HEK293 (cell line): Measurements from ENCODE around the gene OLFM3.

Source experiments
- CTCF ChIA-PET: fragments of 350-600 bp; formaldehyde crosslinking; extraction: SDS; loops from one replicate; lab custom pipeline; 2021; ENCODE audit warnings: antibody characterized with exemption; lab: Yijun Ruan, JAX
- POLR2A ChIA-PET: fragments of 300-600 bp; formaldehyde crosslinking; extraction: SDS; loops from one replicate; lab custom pipeline; 2020; ENCODE audit warnings: antibody characterized with exemption, inconsistent platforms; lab: Yijun Ruan, JAX
- H3K27ac ChIP-seq: fragments of 200-500 bp; sonication (Bioruptor generic); 2 replicates; pipeline ENCODE4 v1.5.1; 2014; ENCODE audit warnings: low read depth, low read length, control low read depth, inconsistent platforms; ENCODE audit errors: extremely low read depth
- H3K36me3 ChIP-seq, 2 experiments: fragments of 200-500 bp in 1 of 2; sonication (Bioruptor generic) in 1 of 2; 1 replicate in 1 of 2; 2 replicates in 1 of 2; pipeline ENCODE4 v1.5.1; 2014 to 2017; ENCODE audit warnings: inconsistent platforms in 2 of 2, low read length in 2 of 2; ENCODE audit not compliant: control insufficient read depth in 2 of 2, insufficient read depth in 1 of 2
- H3K4me1 ChIP-seq: fragments of 200-500 bp; sonication (Bioruptor generic); 2 replicates; pipeline ENCODE4 v1.5.1; 2014; ENCODE audit warnings: mild to moderate bottlenecking, low read length, inconsistent platforms; ENCODE audit not compliant: control insufficient read depth, insufficient read depth
- H3K4me3 ChIP-seq: 2 replicates; pipeline ENCODE4 v1.5.1; 2011; ENCODE audit warnings: low read depth, mild to moderate bottlenecking, control low read depth, low read length, moderate library complexity
- H3K9me3 ChIP-seq: fragments of 200-500 bp; sonication (Bioruptor generic); 2 replicates; pipeline ENCODE4 v1.5.1; 2014; ENCODE audit warnings: low read depth, low read length, inconsistent platforms; ENCODE audit not compliant: control insufficient read depth, insufficient read depth
- BCL11A ChIP-seq: fragments of 450-650 bp; formaldehyde crosslinking; IDR thresholded peaks from 2 replicates; pipeline ENCODE4 v1.5.1; 2016; ENCODE audit warnings: low read depth, missing biosample characterization, missing genetic modification characterization
- RBAK ChIP-seq: fragments of 450-650 bp; formaldehyde crosslinking; IDR thresholded peaks from 2 replicates; pipeline ENCODE4 v1.5.1; 2016; ENCODE audit warnings: missing biosample characterization, missing genetic modification characterization
- SP7 ChIP-seq: fragments of 450-650 bp; formaldehyde crosslinking; IDR thresholded peaks from 2 replicates; pipeline ENCODE4 v1.5.1; 2016; ENCODE audit warnings: missing biosample characterization, missing genetic modification characterization
- ZBTB21 ChIP-seq: fragments of 450-650 bp; formaldehyde crosslinking; IDR thresholded peaks from 2 replicates; pipeline ENCODE4 v1.5.1; 2017; ENCODE audit warnings: missing biosample characterization, missing genetic modification characterization
- ZFP41 ChIP-seq: fragments of 450-650 bp; formaldehyde crosslinking; IDR thresholded peaks from 2 replicates; pipeline ENCODE4 v1.5.1; 2016; ENCODE audit warnings: missing biosample characterization, missing genetic modification characterization, borderline replicate concordance
- ZNF274 ChIP-seq, 2 experiments: fragments of 200-500 bp in 1 of 2; fragments of 450-650 bp in 1 of 2; sonication (Bioruptor generic) in 1 of 2; formaldehyde crosslinking in 1 of 2; IDR thresholded peaks; 2 replicates each; pipeline versions ENCODE4 v1.5.1 to v1.6.1; 2014 to 2016; ENCODE audit warnings: borderline replicate concordance in 1 of 2, inconsistent platforms in 1 of 2, low read length in 1 of 2, missing biosample characterization in 1 of 2, missing genetic modification characterization in 1 of 2
- ZNF302 ChIP-seq: fragments of 450-650 bp; formaldehyde crosslinking; IDR thresholded peaks from 2 replicates; pipeline ENCODE4 v1.5.1; 2016; ENCODE audit warnings: missing biosample characterization, missing genetic modification characterization, low read depth
- ZNF311 ChIP-seq: fragments of 450-650 bp; formaldehyde crosslinking; IDR thresholded peaks from 2 replicates; pipeline ENCODE4 v1.5.1; 2017; ENCODE audit warnings: missing biosample characterization, missing genetic modification characterization, borderline replicate concordance
- ZNF335 ChIP-seq: fragments of 450-650 bp; formaldehyde crosslinking; conservative IDR thresholded peaks from 2 replicates; pipeline ENCODE4 v1.5.1; 2016; ENCODE audit warnings: missing biosample characterization, missing genetic modification characterization
- ZNF354C ChIP-seq: fragments of 450-650 bp; formaldehyde crosslinking; IDR thresholded peaks from 2 replicates; pipeline ENCODE4 v1.5.1; 2016; ENCODE audit warnings: missing biosample characterization, missing genetic modification characterization, low read depth, borderline replicate concordance
- ZNF510 ChIP-seq: fragments of 450-650 bp; formaldehyde crosslinking; IDR thresholded peaks from 2 replicates; pipeline ENCODE4 v1.5.1; 2018; ENCODE audit warnings: mild to moderate bottlenecking, missing genetic modification characterization, missing biosample characterization; ENCODE audit not compliant: insufficient replicate concordance
- ZNF521 ChIP-seq: fragments of 450-650 bp; formaldehyde crosslinking; IDR thresholded peaks from 2 replicates; pipeline ENCODE4 v1.5.1; 2017; ENCODE audit warnings: missing biosample characterization, mild to moderate bottlenecking, missing genetic modification characterization
- ZNF558 ChIP-seq: fragments of 450-650 bp; formaldehyde crosslinking; IDR thresholded peaks from 2 replicates; pipeline ENCODE4 v1.5.1; 2016; ENCODE audit warnings: missing biosample characterization, missing genetic modification characterization
- ZNF571 ChIP-seq: fragments of 450-650 bp; formaldehyde crosslinking; IDR thresholded peaks from 2 replicates; pipeline ENCODE4 v1.5.0; 2017; ENCODE audit warnings: missing biosample characterization, missing genetic modification characterization
- ZNF596 ChIP-seq: fragments of 450-650 bp; IDR thresholded peaks from 2 replicates; pipeline ENCODE4 v1.5.0; 2018; ENCODE audit warnings: missing biosample characterization, mild to moderate bottlenecking, missing genetic modification characterization, moderate library complexity
- ZNF600 ChIP-seq: fragments of 450-650 bp; formaldehyde crosslinking; IDR thresholded peaks from 2 replicates; pipeline ENCODE4 v1.5.1; 2016; ENCODE audit warnings: missing biosample characterization, missing genetic modification characterization
- ZNF677 ChIP-seq: fragments of 450-650 bp; IDR thresholded peaks from 2 replicates; pipeline ENCODE4 v1.5.0; 2018; ENCODE audit warnings: missing biosample characterization, mild to moderate bottlenecking, missing genetic modification characterization, moderate library complexity
- ZNF747 ChIP-seq: fragments of 450-650 bp; formaldehyde crosslinking; IDR thresholded peaks from 2 replicates; pipeline ENCODE4 v1.5.1; 2016; ENCODE audit warnings: missing biosample characterization, missing genetic modification characterization
- ZNF792 ChIP-seq: fragments of 450-650 bp; formaldehyde crosslinking; IDR thresholded peaks from 2 replicates; pipeline ENCODE4 v1.5.1; 2016; ENCODE audit warnings: missing biosample characterization, missing genetic modification characterization
- ZXDB ChIP-seq: fragments of 450-650 bp; formaldehyde crosslinking; IDR thresholded peaks from 2 replicates; pipeline ENCODE4 v1.5.1; 2016; ENCODE audit warnings: missing biosample characterization, missing genetic modification characterization
- TF ChIP-seq, protein P1 (sequence below): fragments of 450-650 bp; formaldehyde crosslinking; IDR thresholded peaks from 2 replicates; pipeline ENCODE4 v1.5.1; 2016; ENCODE audit warnings: missing biosample characterization, missing genetic modification characterization
- TF ChIP-seq, protein P2 (sequence below): fragments of 450-650 bp; formaldehyde crosslinking; IDR thresholded peaks from 2 replicates; pipeline ENCODE4 v1.5.1; 2016; ENCODE audit warnings: missing biosample characterization, missing genetic modification characterization
- TF ChIP-seq, protein P3 (sequence below): fragments of 450-650 bp; formaldehyde crosslinking; conservative IDR thresholded peaks from 2 replicates; pipeline ENCODE4 v1.5.1; 2016; ENCODE audit warnings: low read depth, missing biosample characterization, missing genetic modification characterization
- TF ChIP-seq, protein P4 (sequence below): fragments of 450-650 bp; formaldehyde crosslinking; IDR thresholded peaks from 2 replicates; pipeline ENCODE4 v1.5.1; 2017; ENCODE audit warnings: missing biosample characterization, missing genetic modification characterization
- TF ChIP-seq, protein P5 (sequence below): fragments of 450-650 bp; formaldehyde crosslinking; IDR thresholded peaks from 2 replicates; pipeline ENCODE4 v1.5.1; 2016; ENCODE audit warnings: missing biosample characterization, missing genetic modification characterization

Gene OLFM3

DNA sequence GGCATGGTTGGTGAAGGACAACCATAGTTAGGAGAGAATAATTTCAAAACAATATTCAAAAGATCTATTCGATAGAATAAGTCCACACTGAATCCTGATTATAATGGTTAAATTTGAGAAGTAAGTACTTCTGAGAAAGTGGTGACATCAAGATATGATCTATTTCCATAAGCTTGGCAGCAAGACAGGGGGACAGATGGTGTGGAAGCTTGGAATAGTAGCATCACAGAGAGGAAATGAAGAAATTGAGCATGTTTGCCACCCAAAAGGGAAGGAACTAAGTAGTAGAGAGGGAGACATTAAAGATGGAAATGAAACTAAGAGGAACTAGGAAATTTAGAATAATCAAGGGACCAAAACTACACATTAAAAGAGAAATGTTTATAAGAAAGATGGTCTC, 94.5 kb downstream of the OLFM3 start:
- Histone ChIP-seq H3K36me3 (no peaks in the 10 kb centered on the region), H3K9me3 (no peaks in the 10 kb centered on the region), H3K4me3 (no peak overlapping the region), H3K27ac (no peak overlapping the region), H3K4me1 (no peaks in the 10 kb centered on the region)
- ChIA-PET CTCF (no interaction called here), POLR2A (no interaction called here)
- TF ChIP-seq ZNF571 (tag by site-specific recombination) (no peak), ZNF558 (no peak), ZNF354C (no peak), ZNF521 (tag by site-specific recombination) (no peak), ZNF677 (no peak), ZNF600 (no peak), ZBTB21 (tag by site-specific recombination) (no peak), ZNF311 (tag by site-specific recombination) (no peak), ZNF596 (no peak), ZFP41 (tag by site-specific recombination) (no peak), RBAK (tag by site-specific recombination) (no peak), ZNF302 (tag by site-specific recombination) (no peak), ZNF510 (tag by site-specific recombination) (no peak), ZNF747 (tag by site-specific recombination) (no peak), BCL11A (tag by site-specific recombination) (no peak)
- TF ChIP-seq, protein P1, sequence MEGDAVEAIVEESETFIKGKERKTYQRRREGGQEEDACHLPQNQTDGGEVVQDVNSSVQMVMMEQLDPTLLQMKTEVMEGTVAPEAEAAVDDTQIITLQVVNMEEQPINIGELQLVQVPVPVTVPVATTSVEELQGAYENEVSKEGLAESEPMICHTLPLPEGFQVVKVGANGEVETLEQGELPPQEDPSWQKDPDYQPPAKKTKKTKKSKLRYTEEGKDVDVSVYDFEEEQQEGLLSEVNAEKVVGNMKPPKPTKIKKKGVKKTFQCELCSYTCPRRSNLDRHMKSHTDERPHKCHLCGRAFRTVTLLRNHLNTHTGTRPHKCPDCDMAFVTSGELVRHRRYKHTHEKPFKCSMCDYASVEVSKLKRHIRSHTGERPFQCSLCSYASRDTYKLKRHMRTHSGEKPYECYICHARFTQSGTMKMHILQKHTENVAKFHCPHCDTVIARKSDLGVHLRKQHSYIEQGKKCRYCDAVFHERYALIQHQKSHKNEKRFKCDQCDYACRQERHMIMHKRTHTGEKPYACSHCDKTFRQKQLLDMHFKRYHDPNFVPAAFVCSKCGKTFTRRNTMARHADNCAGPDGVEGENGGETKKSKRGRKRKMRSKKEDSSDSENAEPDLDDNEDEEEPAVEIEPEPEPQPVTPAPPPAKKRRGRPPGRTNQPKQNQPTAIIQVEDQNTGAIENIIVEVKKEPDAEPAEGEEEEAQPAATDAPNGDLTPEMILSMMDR (tag by site-specific recombination): no peak
- TF ChIP-seq, protein P2, sequence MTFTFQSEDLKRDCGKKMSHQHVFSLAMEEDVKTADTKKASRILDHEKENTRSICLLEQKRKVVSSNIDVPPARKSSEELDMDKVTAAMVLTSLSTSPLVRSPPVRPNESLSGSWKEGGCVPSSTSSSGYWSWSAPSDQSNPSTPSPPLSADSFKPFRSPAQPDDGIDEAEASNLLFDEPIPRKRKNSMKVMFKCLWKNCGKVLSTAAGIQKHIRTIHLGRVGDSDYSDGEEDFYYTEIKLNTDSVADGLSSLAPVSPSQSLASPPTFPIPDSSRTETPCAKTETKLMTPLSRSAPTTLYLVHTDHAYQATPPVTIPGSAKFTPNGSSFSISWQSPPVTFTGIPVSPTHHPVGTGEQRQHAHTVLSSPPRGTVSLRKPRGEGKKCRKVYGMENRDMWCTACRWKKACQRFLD (tag by site-specific recombination): no peak
- TF ChIP-seq, protein P3, sequence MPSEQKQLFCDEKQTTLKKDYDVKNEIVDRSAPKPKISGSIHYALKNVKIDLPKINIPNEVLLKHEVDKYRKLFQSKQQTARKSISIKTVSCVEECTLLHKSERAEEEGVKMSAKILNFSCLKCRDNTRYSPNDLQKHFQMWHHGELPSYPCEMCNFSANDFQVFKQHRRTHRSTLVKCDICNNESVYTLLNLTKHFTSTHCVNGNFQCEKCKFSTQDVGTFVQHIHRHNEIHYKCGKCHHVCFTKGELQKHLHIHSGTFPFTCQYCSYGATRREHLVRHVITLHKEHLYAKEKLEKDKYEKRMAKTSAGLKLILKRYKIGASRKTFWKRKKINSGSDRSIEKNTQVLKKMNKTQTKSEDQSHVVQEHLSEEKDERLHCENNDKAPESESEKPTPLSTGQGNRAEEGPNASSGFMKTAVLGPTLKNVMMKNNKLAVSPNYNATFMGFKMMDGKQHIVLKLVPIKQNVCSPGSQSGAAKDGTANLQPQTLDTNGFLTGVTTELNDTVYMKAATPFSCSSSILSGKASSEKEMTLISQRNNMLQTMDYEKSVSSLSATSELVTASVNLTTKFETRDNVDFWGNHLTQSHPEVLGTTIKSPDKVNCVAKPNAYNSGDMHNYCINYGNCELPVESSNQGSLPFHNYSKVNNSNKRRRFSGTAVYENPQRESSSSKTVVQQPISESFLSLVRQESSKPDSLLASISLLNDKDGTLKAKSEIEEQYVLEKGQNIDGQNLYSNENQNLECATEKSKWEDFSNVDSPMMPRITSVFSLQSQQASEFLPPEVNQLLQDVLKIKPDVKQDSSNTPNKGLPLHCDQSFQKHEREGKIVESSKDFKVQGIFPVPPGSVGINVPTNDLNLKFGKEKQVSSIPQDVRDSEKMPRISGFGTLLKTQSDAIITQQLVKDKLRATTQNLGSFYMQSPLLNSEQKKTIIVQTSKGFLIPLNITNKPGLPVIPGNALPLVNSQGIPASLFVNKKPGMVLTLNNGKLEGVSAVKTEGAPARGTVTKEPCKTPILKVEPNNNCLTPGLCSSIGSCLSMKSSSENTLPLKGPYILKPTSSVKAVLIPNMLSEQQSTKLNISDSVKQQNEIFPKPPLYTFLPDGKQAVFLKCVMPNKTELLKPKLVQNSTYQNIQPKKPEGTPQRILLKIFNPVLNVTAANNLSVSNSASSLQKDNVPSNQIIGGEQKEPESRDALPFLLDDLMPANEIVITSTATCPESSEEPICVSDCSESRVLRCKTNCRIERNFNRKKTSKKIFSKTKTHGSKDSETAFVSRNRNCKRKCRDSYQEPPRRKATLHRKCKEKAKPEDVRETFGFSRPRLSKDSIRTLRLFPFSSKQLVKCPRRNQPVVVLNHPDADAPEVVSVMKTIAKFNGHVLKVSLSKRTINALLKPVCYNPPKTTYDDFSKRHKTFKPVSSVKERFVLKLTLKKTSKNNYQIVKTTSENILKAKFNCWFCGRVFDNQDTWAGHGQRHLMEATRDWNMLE (tag by site-specific recombination): no peak

DNA sequence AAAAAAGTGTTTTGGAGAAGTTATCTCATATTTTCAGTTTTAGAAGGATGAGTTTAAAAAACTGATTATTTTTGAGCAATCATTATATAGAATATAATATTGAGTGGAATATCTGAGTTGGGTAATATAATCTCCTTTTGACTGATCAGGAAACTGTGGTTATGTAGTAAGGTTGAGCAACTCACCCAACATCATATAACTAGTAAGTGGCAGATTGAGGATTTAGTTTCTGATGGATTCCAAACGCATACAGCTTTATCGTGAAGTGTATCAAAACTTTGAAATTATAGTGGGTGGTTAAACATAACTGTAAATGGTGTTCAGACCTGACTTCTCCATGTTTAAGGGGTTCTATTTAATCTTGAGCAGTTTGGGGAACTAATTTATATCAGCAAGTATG, 98.6 kb downstream of the OLFM3 start:
- ChIA-PET CTCF (no interaction called here), POLR2A (no interaction called here)
- H3K4me1 ChIP-seq: no peaks in the 10 kb centered on the region
- H3K4me3 ChIP-seq: no peak overlapping the region
- no peaks in the 10 kb centered on the region for H3K9me3 ChIP-seq
- H3K36me3 ChIP-seq: no peaks in the 10 kb centered on the region
- no peak overlapping the region for H3K27ac ChIP-seq
- TF ChIP-seq ZNF335 (tag by site-specific recombination) (no peak), SP7 (tag by site-specific recombination) (no peak), ZNF274 (IDR thresholded peaks at IDR 0.05; ENCODE audit: low read length) (no peak), ZNF274 (tag by site-specific recombination; IDR thresholded peaks at IDR 0.05; ENCODE audit: borderline replicate concordance) (no peak), ZNF792 (tag by site-specific recombination) (no peak), ZXDB (tag by site-specific recombination) (no peak), ZNF354C (no peak)
- TF ChIP-seq, protein P4, sequence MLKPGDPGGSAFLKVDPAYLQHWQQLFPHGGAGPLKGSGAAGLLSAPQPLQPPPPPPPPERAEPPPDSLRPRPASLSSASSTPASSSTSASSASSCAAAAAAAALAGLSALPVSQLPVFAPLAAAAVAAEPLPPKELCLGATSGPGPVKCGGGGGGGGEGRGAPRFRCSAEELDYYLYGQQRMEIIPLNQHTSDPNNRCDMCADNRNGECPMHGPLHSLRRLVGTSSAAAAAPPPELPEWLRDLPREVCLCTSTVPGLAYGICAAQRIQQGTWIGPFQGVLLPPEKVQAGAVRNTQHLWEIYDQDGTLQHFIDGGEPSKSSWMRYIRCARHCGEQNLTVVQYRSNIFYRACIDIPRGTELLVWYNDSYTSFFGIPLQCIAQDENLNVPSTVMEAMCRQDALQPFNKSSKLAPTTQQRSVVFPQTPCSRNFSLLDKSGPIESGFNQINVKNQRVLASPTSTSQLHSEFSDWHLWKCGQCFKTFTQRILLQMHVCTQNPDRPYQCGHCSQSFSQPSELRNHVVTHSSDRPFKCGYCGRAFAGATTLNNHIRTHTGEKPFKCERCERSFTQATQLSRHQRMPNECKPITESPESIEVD (tag by site-specific recombination): no peak
- TF ChIP-seq, protein P5, sequence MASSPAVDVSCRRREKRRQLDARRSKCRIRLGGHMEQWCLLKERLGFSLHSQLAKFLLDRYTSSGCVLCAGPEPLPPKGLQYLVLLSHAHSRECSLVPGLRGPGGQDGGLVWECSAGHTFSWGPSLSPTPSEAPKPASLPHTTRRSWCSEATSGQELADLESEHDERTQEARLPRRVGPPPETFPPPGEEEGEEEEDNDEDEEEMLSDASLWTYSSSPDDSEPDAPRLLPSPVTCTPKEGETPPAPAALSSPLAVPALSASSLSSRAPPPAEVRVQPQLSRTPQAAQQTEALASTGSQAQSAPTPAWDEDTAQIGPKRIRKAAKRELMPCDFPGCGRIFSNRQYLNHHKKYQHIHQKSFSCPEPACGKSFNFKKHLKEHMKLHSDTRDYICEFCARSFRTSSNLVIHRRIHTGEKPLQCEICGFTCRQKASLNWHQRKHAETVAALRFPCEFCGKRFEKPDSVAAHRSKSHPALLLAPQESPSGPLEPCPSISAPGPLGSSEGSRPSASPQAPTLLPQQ (tag by site-specific recombination): no peak
